ENCODE results near the gene EPHA5. TPM values are rescaled to one million over a fixed set of nuclear protein-coding genes. Genes with fewer than 3 reads are reported as not detected.

The EPHA5 gene
- total RNA-seq, 1 donor from 2014 or later: 1.2 TPM

DNA sequence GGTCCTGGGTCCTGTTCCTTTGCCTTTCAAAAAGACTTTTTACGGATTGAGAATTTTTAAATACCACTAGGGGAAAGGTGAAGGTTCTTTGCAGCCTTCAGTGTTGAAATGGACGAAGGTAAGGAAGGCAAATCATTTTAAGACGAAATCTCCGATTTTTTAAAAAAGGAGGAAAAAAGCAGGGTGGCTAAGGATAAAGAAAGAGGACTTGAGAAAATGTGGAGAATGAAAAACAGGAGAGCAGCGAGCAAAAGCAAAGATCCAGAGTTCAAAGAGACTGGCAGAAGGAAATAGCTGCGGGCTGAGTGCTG lies 314 bp downstream of the EPHA5 start:
- H3K4me1 ChIP-seq (ENCODE audit: insufficient read depth, low read length): peaks cover 20% of the 10 kb centered on the region
- no peak for DNase-seq (ENCODE audit: low read depth)
- H3K36me3 ChIP-seq (ENCODE audit: insufficient read depth, low read length): no peaks in the 10 kb centered on the region
- peak overlapping the region; percentile 92 for H3K27ac ChIP-seq (ENCODE audit: low read depth, low read length)
- peak overlapping the region; percentile 84 for H2AFZ ChIP-seq (ENCODE audit: low read depth, low read length)
- peaks cover 4% of the 10 kb centered on the region for H3K4me1 Mint-ChIP-seq (ENCODE audit: low read depth, unreplicated experiment)
- peak overlapping the region; percentile 99 for H3K4me2 ChIP-seq (ENCODE audit: low read length)
- peaks cover 28% of the 10 kb centered on the region for H3K27me3 Mint-ChIP-seq (ENCODE audit: low read depth, unreplicated experiment)
- H3K27me3 ChIP-seq (ENCODE audit: insufficient read depth, low read length): no peaks in the 10 kb centered on the region
- H3K27ac Mint-ChIP-seq (ENCODE audit: unreplicated experiment): peak overlapping the region; percentile 56
- no peaks in the 10 kb centered on the region for H3K9me3 ChIP-seq (ENCODE audit: insufficient read depth, low read depth, low read length)
- no peaks in the 10 kb centered on the region for H3K36me3 Mint-ChIP-seq (ENCODE audit: low read depth, unreplicated experiment)
- H3K9ac ChIP-seq (ENCODE audit: low read length): peak overlapping the region; percentile 97
- H3K9me3 Mint-ChIP-seq (ENCODE audit: unreplicated experiment): no peaks in the 10 kb centered on the region
- no peak for FAIRE-seq
- peak overlapping the region; percentile 76 for H3K4me3 ChIP-seq (ENCODE audit: insufficient read depth, low read depth, low read length)
- peaks cover 85% of the 10 kb centered on the region for H3K79me2 ChIP-seq (ENCODE audit: insufficient read depth, low read length)
- peak overlapping the region; percentile 90 for H3K4me3 Mint-ChIP-seq (ENCODE audit: unreplicated experiment)
- TF ChIP-seq, protein P1, sequence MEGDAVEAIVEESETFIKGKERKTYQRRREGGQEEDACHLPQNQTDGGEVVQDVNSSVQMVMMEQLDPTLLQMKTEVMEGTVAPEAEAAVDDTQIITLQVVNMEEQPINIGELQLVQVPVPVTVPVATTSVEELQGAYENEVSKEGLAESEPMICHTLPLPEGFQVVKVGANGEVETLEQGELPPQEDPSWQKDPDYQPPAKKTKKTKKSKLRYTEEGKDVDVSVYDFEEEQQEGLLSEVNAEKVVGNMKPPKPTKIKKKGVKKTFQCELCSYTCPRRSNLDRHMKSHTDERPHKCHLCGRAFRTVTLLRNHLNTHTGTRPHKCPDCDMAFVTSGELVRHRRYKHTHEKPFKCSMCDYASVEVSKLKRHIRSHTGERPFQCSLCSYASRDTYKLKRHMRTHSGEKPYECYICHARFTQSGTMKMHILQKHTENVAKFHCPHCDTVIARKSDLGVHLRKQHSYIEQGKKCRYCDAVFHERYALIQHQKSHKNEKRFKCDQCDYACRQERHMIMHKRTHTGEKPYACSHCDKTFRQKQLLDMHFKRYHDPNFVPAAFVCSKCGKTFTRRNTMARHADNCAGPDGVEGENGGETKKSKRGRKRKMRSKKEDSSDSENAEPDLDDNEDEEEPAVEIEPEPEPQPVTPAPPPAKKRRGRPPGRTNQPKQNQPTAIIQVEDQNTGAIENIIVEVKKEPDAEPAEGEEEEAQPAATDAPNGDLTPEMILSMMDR (IDR thresholded peaks at IDR 0.05; ENCODE audit: insufficient read depth, low read depth, low read length): peak; percentile 1
- no peak for TF ChIP-seq EZH2 (IDR thresholded peaks at IDR 0.05; ENCODE audit: insufficient read depth, low read length)
- peaks cover 11% of the 10 kb centered on the region for H4K20me1 ChIP-seq (ENCODE audit: insufficient read depth, low read length)

DNA sequence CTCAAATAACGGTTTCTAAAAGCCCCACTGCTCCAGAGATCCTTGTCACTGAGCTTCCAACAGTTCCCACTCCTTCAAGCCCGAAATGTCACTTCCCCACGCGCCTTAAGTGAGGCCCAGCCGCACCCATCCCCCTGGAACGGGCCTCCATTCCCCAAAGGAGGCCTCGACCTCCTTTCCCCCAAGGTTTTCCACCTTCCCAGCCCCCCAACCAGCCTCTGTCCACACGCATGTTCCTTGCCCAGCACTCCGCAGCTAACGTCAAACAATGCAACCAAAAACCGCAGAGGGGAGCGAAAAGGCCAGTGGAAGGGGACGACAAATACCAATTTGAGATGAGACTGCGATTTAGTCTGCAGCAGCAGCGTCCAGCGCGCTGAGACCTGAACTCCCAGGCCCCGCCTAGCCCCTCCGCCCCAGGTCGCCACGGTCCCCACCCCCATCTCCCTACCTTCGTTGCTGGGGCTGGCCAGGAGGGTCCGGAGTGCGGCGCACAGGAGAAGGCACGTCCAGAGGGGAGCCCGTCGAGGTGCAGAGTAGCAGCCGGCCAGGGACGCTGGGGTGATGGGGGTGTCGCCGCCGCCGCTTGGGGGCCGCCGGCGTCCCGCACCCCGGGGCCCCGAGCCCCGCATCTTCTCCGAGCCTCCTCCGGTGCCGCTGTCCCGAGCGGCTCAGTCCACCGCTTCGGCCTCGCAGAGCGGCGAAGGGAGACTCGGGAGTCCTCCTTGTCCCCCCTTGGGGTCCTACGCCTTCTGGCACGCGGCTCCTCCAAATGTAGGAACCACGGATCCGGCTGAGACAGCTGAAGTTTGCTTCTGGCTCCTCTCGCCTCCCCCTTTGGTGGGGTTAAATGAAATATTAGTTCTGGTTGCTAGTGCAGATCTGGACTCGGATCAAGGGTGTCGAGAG lies 924 bp downstream of the EPHA5 start:
- Mint-ChIP-seq H3K27me3 (ENCODE audit: low read depth, unreplicated experiment) (peaks cover 28% of the 10 kb centered on the region), H3K4me3 (ENCODE audit: unreplicated experiment) (peak overlapping the region; percentile 90)

More for the DNA sequence above, 924 bp downstream of the EPHA5 start:
- Mint-ChIP-seq H3K36me3 (ENCODE audit: low read depth, unreplicated experiment) (no peaks in the 10 kb centered on the region), H3K27ac (ENCODE audit: unreplicated experiment) (peak overlapping the region; percentile 56), H3K4me1 (ENCODE audit: low read depth, unreplicated experiment) (peaks cover 4% of the 10 kb centered on the region), H3K9me3 (ENCODE audit: unreplicated experiment) (no peaks in the 10 kb centered on the region)
- Histone ChIP-seq H3K9ac (ENCODE audit: low read length) (peak overlapping the region; percentile 97), H3K9me3 (ENCODE audit: insufficient read depth, low read depth, low read length) (no peaks in the 10 kb centered on the region), H3K4me3 (ENCODE audit: insufficient read depth, low read depth, low read length) (peak overlapping the region; percentile 76), H3K27me3 (ENCODE audit: insufficient read depth, low read length) (no peaks in the 10 kb centered on the region), H3K4me1 (ENCODE audit: insufficient read depth, low read length) (peaks cover 20% of the 10 kb centered on the region), H3K27ac (ENCODE audit: low read depth, low read length) (peak overlapping the region; percentile 92), H4K20me1 (ENCODE audit: insufficient read depth, low read length) (peaks cover 11% of the 10 kb centered on the region), H3K4me2 (ENCODE audit: low read length) (peak overlapping the region; percentile 99), H3K79me2 (ENCODE audit: insufficient read depth, low read length) (peaks cover 86% of the 10 kb centered on the region), H3K36me3 (ENCODE audit: insufficient read depth, low read length) (no peaks in the 10 kb centered on the region), H2AFZ (ENCODE audit: low read depth, low read length) (peak overlapping the region; percentile 84)
- peak; percentile 61 for DNase-seq (ENCODE audit: low read depth)
- TF ChIP-seq, protein P1 (IDR thresholded peaks at IDR 0.05; ENCODE audit: insufficient read depth, low read depth, low read length): no peak
- no peak for TF ChIP-seq EZH2 (IDR thresholded peaks at IDR 0.05; ENCODE audit: insufficient read depth, low read length)
- no peak for FAIRE-seq

Measured in astrocyte (in vitro differentiated cells and primary cell).